Activated CD8-positive, alpha-beta memory T cell treated with anti-CD3 and anti-CD28 coated beads, Interleukin-2, amount 50 U/mL, for 1 hour (primary cell): Measurements from ENCODE around the gene MKNK2.
"Not testable (repeated sequence)": the region's sequence is repeated elsewhere in the genome, so short reads cannot be mapped to it uniquely, and the experiment has no call there.

Experiments
- DNase-seq: peaks from one replicate; pipeline ENCODE4 v3.0.0-alpha.2; 2020; ENCODE audit errors: extremely low read depth

The MKNK2 gene

GRCh38 chr19:2050991-2051772 is at the start of gene MKNK2:
TSS of gene MKNK2 (minus strand) at chr19:2051244. CDS start at chr19:2050851, 393 bp downstream.
- DNase-seq, result peak; percentile 86

DNA sequence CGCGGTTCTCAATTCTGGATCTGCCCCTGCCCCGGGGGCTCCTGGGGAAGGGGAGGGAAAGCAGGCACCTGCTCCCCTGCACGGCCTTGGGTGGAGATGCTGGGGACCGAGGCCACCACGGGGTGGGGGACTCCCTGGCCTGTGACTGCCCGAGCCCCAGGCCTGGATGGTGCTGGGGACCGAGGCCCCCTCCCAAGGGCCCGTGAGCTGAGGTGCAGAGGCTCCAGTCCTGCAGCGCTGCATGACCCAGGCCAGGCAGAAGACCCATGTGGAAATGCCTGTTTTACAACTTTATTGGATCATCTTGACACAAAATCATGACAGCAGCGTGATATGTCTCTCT is 49.6 kb upstream of the MKNK2 start:
- no peak for DNase-seq

- DNase-seq, result no peak
Measured at GRCh38 chr19:2099937-2100718, 49.1 kb upstream of the MKNK2 start.

GRCh38 chr19:2099054-2099501 is 48.0 kb upstream of the MKNK2 start:
- DNase-seq, result no peak

DNA sequence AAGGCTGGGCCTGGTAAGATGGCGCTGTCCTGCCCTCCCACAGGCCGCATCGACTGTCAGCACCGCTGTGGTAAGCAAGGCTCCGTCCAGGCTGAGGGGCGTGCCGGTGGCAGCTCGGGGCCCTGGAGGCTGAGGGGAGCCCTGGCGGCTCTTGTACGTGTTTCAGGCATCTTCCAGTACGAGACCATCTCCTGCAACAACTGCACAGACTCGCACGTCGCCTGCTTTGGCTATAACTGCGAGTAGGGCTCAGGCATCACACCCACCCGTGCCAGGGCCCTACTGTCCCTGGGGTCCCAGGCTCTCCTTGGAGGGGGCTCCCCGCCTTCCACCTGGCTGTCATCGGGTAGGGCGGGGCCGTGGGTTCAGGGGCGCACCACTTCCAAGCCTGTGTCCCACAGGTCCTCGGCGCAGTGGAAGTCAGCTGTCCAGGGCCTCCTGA is 46.9 kb upstream of the MKNK2 start:
- DNase-seq, result no peak

DNA sequence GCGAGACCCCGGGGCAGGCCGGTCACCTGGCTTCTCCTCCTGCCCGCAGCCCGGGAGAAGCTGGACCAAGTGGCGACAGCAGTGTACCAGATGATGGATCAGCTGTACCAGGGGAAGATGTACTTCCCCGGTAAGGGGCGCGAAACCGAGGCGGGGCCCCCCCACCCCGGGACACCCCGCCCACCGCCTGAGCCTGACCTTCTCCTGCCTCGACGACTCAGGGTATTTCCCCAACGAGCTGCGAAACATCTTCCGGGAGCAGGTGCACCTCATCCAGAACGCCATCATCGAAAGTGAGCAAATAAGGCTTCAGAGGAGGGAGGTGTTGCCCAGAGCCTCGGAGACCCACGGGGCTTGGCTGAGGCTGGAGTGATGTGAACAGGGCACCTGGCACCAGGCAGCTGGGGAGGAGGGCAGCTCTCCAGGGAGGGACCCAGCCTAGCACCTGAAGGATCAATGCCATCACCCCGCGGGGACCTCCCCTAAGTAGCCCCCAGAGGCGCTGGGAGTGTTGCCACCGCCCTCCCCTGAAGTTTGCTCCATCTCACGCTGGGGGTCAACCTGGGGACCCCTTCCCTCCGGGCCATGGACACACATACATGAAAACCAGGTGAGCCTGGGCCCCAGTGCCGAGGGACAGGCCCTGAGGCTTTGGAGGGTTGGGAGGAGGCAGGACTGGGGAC is 46.3 kb upstream of the MKNK2 start:
- no peak for DNase-seq

DNA sequence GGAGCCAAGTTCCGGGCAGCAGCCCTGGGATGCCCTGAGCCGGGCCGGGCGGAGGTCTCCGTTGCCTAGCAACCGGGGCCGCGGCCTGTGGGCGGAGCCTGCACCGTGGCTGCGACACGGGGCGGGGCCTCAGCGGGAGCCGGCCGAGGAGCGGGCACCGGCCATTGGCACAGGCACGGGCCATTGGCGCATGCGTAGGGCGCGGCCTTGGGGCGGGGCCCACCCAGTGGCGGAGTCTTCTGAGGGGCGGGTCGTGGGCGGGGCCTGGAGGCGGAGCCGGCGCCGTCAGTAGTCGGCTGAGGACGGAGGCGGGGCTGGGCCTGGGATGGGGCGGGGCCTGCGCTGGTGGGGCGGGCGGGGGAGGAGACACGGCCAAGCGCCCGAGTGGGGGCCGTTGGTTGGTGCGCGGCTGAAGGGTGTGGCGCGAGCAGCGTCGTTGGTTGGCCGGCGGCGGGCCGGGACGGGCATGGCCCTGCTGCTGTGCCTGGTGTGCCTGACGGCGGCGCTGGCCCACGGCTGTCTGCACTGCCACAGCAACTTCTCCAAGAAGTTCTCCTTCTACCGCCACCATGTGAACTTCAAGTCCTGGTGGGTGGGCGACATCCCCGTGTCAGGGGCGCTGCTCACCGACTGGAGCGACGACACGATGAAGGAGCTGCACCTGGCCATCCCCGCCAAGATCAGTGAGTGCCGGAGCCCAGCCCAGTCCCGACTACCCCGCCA is 45.6 kb upstream of the MKNK2 start, which contains the start of gene IZUMO4:
IZUMO4 (plus strand) TSS at position 436 of the 723 bp plus-strand sequence; CDS start at position 467, 31 bp downstream.
- peak; percentile 96 for DNase-seq

GRCh38 chr19:2096034-2096479 is 45.0 kb upstream of the MKNK2 start, which contains the start of gene MOB3A:
TSS of gene MOB3A (minus strand) at chr19:2096326. CDS start at chr19:2078560, 17,766 bp downstream.
- DNase-seq, result peak; percentile 77

DNA sequence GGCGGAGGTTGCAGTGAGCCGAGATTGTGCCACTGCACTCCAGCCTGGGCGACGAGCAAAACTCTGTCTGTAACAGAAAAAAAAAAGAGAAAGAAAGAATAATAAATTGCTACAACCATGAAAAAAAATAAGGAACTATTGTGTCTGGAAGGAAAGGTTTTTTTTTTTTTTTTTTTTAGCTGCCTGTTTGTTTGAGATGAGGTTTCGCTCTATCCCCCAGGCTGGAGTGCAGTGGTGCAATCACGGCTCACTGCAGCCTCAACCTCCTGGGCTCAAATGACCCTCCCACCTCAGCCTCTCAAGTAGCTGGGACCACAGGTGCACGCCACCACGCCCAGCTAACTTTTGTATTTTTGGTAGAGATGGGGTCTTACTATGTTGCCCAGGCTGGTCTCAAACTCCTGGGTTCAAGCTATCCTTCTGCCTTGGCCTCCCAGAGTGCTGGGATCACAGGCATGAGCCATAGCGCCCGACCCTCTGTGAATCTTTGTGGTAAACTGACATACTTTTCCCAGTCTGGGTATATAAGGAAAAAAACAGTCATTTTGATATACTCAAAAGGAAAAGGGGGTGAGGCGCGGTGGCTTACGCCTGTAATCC is 41.0 kb upstream of the MKNK2 start:
- not testable (repeated sequence) for DNase-seq

- DNase-seq, result no peak
Measured at GRCh38 chr19:2089727-2090053, 38.6 kb upstream of the MKNK2 start.

- DNase-seq, result no peak
Measured at GRCh38 chr19:2089001-2089711, 38.1 kb upstream of the MKNK2 start.

- no peak for DNase-seq
Measured at GRCh38 chr19:2087621-2088100, 36.6 kb upstream of the MKNK2 start.

DNA sequence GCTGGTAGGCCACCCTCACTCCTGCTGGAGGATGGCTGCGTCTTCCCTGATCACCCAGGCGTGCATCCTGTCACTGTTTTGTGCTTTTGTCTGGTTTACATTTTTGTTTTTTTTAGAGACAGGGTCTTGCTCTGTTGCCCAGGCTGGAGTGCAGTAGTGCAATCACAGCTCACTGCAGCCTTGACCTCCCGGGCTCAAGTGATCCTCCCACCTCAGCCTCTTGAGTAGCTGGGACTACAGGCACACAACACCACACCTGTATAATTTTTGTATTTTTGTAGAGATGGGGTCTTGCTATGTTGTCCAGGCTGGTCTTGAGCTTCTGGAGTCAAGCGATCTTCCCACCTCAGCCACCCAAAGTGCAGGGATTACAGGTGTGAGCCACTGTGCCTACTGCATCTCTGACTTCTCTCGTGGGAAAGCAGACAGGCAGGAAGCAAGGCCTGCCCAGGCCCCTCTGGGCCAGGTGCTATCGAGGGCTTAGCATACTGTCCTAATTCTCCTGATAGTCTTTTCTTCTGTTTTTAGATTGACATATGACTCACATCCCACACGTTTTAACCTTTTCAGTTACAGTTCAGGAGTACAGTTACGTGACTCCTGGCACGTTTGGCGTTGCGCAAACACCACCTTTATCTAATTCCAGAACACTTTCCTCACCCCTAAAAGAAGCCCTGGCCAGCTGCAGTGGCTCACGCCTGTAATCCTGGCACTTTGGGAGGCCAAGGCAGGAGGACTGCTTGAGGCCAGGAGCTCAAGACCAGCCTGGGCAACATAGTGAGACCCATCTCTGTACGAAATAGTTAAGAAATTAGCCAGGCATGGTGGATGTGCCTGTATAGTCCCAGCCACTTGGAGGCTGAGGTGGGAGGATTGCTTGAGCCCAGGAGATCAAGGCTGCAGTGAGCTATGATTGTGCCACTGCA is 35.9 kb upstream of the MKNK2 start:
- DNase-seq, result not testable (repeated sequence)

GRCh38 chr19:2084993-2085720 is 34.1 kb upstream of the MKNK2 start:
- peak; percentile 96 for DNase-seq

- DNase-seq, result no peak
Measured at GRCh38 chr19:2083174-2083854, 32.3 kb upstream of the MKNK2 start.

- DNase-seq, result no peak
Measured at GRCh38 chr19:2081873-2082810, 31.1 kb upstream of the MKNK2 start.
